Endothelial cell of umbilical vein (primary cell): ENCODE data around the gene NOS2. TPM values are rescaled to one million over a fixed set of nuclear protein-coding genes. Genes with fewer than 3 reads are reported as not detected.

Experiments
- BruUV-seq: library from RNA; stranded (reverse); fragments of 400-500 nt; replicated peaks from 2 replicates; lab custom pipeline; 2021; lab: Mats Ljungman, UMichigan
- CTCF ChIA-PET: fragments of 300-600, 350-600 bp; sonication (Branson Sonifier 250); formaldehyde crosslinking; loops from one replicate; lab custom pipeline; 2021; ENCODE audit warnings: antibody characterized with exemption, inconsistent platforms; lab: Charles Lee
- POLR2A ChIA-PET: fragments of 300-600, 350-600 bp; sonication (Branson Sonifier 250); formaldehyde crosslinking; loops from one replicate; lab custom pipeline; 2021; ENCODE audit warnings: antibody characterized with exemption, inconsistent platforms; lab: Charles Lee
- DNase-seq: peaks from one replicate; pipeline ENCODE4 v3.0.0-alpha.2; 2011; ENCODE audit warnings: low read depth, low spot score
- FAIRE-seq: peaks from 2 replicates; lab custom pipeline; 2011; peaks lifted over from hg19 to GRCh38; lab: Jason Lieb, UNC
- H2AFZ ChIP-seq: 2 replicates; pipeline ENCODE4 v1.6.0; 2012; ENCODE audit warnings: low read depth, low read length, control low read depth, inconsistent platforms
- H3K27ac ChIP-seq: 2 replicates; pipeline ENCODE4 v1.5.1; 2011; ENCODE audit warnings: low read depth, mild to moderate bottlenecking, control low read depth, low read length, moderate library complexity; ENCODE audit not compliant: insufficient read depth
- H3K27me3 ChIP-seq, 2 experiments: 2 replicates each; pipeline versions ENCODE4 v1.6.0 to v1.6.1; 2011; ENCODE audit warnings: low read length in 2 of 2, mixed read lengths in 1 of 2; ENCODE audit not compliant: control insufficient read depth in 2 of 2, insufficient read depth in 2 of 2
- H3K36me3 ChIP-seq, 2 experiments: 2 replicates in 1 of 2; 3 replicates in 1 of 2; pipeline ENCODE4 v1.5.1; 2011; ENCODE audit warnings: low read length in 2 of 2, mild to moderate bottlenecking in 1 of 2, moderate library complexity in 1 of 2; ENCODE audit not compliant: control insufficient read depth in 2 of 2, insufficient read depth in 2 of 2; ENCODE audit errors: extremely low read depth in 1 of 2
- H3K4me1 ChIP-seq: 3 replicates; pipeline ENCODE4 v1.5.1; 2011; ENCODE audit warnings: mild to moderate bottlenecking, low read length; ENCODE audit not compliant: control insufficient read depth, insufficient read depth; ENCODE audit errors: extremely low read depth
- H3K4me2 ChIP-seq: 2 replicates; pipeline ENCODE4 v1.6.1; 2011; ENCODE audit warnings: low read length, control low read depth, mixed read lengths; ENCODE audit not compliant: insufficient read depth
- H3K4me3 ChIP-seq, 3 experiments: fragments of 200-600 bp in 1 of 3; sonication (generic), shearing (Covaris generic) in 1 of 3; replicated peaks in 1 of 3; 2 replicates each; pipeline ENCODE4 v1.5.1; 2011 to 2016; ENCODE audit warnings: control low read depth in 3 of 3, low read length in 3 of 3, mild to moderate bottlenecking in 2 of 3, inconsistent platforms in 1 of 3, low read depth in 1 of 3, moderate library complexity in 1 of 3; ENCODE audit not compliant: insufficient read depth in 1 of 3
- H3K79me2 ChIP-seq: 2 replicates; pipeline ENCODE4 v1.6.0; 2012; ENCODE audit warnings: low read length, inconsistent platforms; ENCODE audit not compliant: control insufficient read depth, insufficient read depth
- H3K9ac ChIP-seq: replicated peaks from 2 replicates; pipeline ENCODE3; 2011; ENCODE audit warnings: low read length, control low read depth; ENCODE audit not compliant: insufficient read depth; ENCODE audit errors: extremely low read depth
- H3K9me1 ChIP-seq: replicated peaks from 3 replicates; pipeline ENCODE4 v1.6.0; 2011; ENCODE audit warnings: mild to moderate bottlenecking, low read length; ENCODE audit not compliant: control insufficient read depth, insufficient read depth; ENCODE audit errors: extremely low read depth
- H3K9me3 ChIP-seq: replicated peaks from 2 replicates; pipeline ENCODE4 v1.5.1; 2012; ENCODE audit warnings: low read length, inconsistent platforms; ENCODE audit not compliant: control insufficient read depth, insufficient read depth
- H4K20me1 ChIP-seq: replicated peaks from 2 replicates; pipeline ENCODE3; 2011; ENCODE audit warnings: mild to moderate bottlenecking, low read length; ENCODE audit not compliant: control insufficient read depth, insufficient read depth; ENCODE audit errors: extremely low read depth
- EZH2 ChIP-seq: IDR thresholded peaks from 2 replicates; pipeline ENCODE4 v1.6.1; 2012; ENCODE audit warnings: borderline replicate concordance, low read depth, mild to moderate bottlenecking, moderate library complexity, low read length, inconsistent platforms; ENCODE audit not compliant: severe bottlenecking
- FOS ChIP-seq: IDR thresholded peaks from 2 replicates; pipeline ENCODE4 v1.6.1; 2011; ENCODE audit warnings: mild to moderate bottlenecking, low read length, moderate library complexity, borderline replicate concordance; ENCODE audit not compliant: insufficient read depth
- GATA2 ChIP-seq: IDR thresholded peaks from 2 replicates; pipeline ENCODE4 v1.7.0; 2011; ENCODE audit warnings: low read depth, mild to moderate bottlenecking, moderate library complexity, mixed read lengths, low read length; ENCODE audit not compliant: insufficient read length, insufficient read depth
- JUN ChIP-seq: IDR thresholded peaks from 2 replicates; pipeline ENCODE4 v1.6.1; 2011; ENCODE audit warnings: borderline replicate concordance, low read depth; ENCODE audit not compliant: insufficient read length, insufficient read depth
- MYC ChIP-seq: IDR thresholded peaks from one replicate; pipeline ENCODE4 v1.6.1; 2011; ENCODE audit warnings: mild to moderate bottlenecking, low read depth, low read length
- POLR2A ChIP-seq: IDR thresholded peaks from 2 replicates; pipeline ENCODE4 v1.6.1; 2012; ENCODE audit warnings: low read depth, mild to moderate bottlenecking, control low read depth, low read length
- POLR2AphosphoS5 ChIP-seq: IDR thresholded peaks from 2 replicates; pipeline ENCODE4 v1.6.1; 2012; ENCODE audit warnings: low read depth, mild to moderate bottlenecking, control low read depth, low read length, moderate library complexity; ENCODE audit not compliant: insufficient read depth
- dilution Hi-C: fragments of 300-500 bp; cut with MboI; formaldehyde crosslinking; loops from one replicate; pipeline ENCODE4 v1.15.0; 2019; ENCODE audit warnings: low sequenced_read_pairs; ENCODE audit not compliant: extremely low pct_ligation_motif_present
- intact Hi-C: fragments of 100-400 bp; cut with micrococcal nuclease; formaldehyde crosslinking; loops from one replicate; pipeline ENCODE4 v1.10.0; 2022
- polyA plus RNA-seq, 4 experiments: library from polyadenylated mRNA; depleted of rRNA in 3 of 4; stranded (reverse) in 3 of 4; unstranded in 1 of 4; fragments of >200 nt; gene quantifications; 2 replicates each; pipeline versions ENCODE4 v1.2.1 to v1.2.3, GENCODE V29; 2011 to 2012; ENCODE audit warnings: missing spikeins in 1 of 4
- total RNA-seq: library from RNA; stranded (reverse); gene quantifications from 2 replicates; pipeline ENCODE4 v1.2.3, GENCODE V29; 2021
- TF ChIP-seq, protein P1 (sequence below), 2 donors: IDR thresholded peaks; 1 replicate in 1 of 2; 2 replicates in 1 of 2; pipeline ENCODE4 v1.5.1; 2011; ENCODE audit warnings: low read length in 2 of 2, mild to moderate bottlenecking in 2 of 2, moderate library complexity in 2 of 2, control low read depth in 1 of 2, inconsistent platforms in 1 of 2, low read depth in 1 of 2; ENCODE audit not compliant: insufficient read depth in 1 of 2; ENCODE audit errors: extremely low read depth in 1 of 2
- TF ChIP-seq, protein P2 (sequence below): IDR thresholded peaks from 2 replicates; pipeline ENCODE4 v1.6.1; 2011; ENCODE audit not compliant: insufficient read depth, insufficient read length

The NOS2 gene
- total and polyA plus RNA-seq, 2 donors (not counting 3 experiments of a cell fraction or from before 2014, with no cell fraction given) = 0.01 TPM; not detected in 1

DNA sequence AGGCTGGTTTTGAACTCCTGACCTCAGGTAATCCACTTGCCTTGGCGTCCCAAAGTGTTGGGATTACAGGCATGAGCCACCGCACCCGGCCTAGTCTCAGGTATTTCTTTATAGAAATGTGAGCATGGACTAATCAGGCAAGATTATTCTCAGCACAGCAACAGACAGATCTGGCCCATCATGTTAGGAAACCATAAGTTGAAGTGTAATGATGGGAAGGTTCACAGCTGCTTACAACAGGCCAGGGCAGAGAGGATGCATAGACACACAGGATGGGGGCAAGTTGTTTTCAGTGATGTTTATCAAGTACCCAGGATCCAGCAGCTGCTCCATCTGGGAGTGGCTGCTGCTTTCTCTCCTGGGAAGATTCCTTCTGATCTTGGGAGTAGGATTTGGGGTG, 16.6 kb upstream of the NOS2 start:
- Histone ChIP-seq H3K4me3 (no peak overlapping the region), H3K36me3 (no peaks in the 10 kb centered on the region), H3K4me2 (peak overlapping the region; percentile 9), H3K79me2 (no peaks in the 10 kb centered on the region), H2AFZ (peak overlapping the region; percentile 49), H3K27me3 (no peaks in the 10 kb centered on the region), H3K9me1 (no peaks in the 10 kb centered on the region), H3K4me1 (peaks cover 19% of the 10 kb centered on the region), H3K9ac (peak overlapping the region; percentile 4), H3K9me3 (no peaks in the 10 kb centered on the region), H4K20me1 (no peaks in the 10 kb centered on the region), H3K27ac (peak overlapping the region; percentile 70)
- dilution Hi-C loops = no loop called here
- CTCF ChIA-PET = interaction anchor here (4.8 kb wide), 1 partner anchor 9 kb away, joined by 45 read pairs; no protein-coding TSS in a partner anchor
- TF ChIP-seq, protein P1, sequence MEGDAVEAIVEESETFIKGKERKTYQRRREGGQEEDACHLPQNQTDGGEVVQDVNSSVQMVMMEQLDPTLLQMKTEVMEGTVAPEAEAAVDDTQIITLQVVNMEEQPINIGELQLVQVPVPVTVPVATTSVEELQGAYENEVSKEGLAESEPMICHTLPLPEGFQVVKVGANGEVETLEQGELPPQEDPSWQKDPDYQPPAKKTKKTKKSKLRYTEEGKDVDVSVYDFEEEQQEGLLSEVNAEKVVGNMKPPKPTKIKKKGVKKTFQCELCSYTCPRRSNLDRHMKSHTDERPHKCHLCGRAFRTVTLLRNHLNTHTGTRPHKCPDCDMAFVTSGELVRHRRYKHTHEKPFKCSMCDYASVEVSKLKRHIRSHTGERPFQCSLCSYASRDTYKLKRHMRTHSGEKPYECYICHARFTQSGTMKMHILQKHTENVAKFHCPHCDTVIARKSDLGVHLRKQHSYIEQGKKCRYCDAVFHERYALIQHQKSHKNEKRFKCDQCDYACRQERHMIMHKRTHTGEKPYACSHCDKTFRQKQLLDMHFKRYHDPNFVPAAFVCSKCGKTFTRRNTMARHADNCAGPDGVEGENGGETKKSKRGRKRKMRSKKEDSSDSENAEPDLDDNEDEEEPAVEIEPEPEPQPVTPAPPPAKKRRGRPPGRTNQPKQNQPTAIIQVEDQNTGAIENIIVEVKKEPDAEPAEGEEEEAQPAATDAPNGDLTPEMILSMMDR (IDR thresholded peaks at IDR 0.05; ENCODE audit: extremely low read depth in 1 of 2, insufficient read depth in 1 of 2, low read depth in 1 of 2, low read length in 2 of 2) = no peak
- TF ChIP-seq GATA2 = no peak
- no peak for TF ChIP-seq FOS
- TF ChIP-seq MYC = no peak
- no peak for TF ChIP-seq POLR2AphosphoS5
- no peak for TF ChIP-seq POLR2A
- no peak for TF ChIP-seq EZH2
- TF ChIP-seq, protein P2, sequence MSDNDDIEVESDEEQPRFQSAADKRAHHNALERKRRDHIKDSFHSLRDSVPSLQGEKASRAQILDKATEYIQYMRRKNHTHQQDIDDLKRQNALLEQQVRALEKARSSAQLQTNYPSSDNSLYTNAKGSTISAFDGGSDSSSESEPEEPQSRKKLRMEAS = no peak
- no peak for TF ChIP-seq JUN
- FAIRE-seq = peak; percentile 4
- POLR2A ChIA-PET = interaction anchor here (1.0 kb wide), 1 partner anchor 9 kb away, joined by 3 read pairs; no protein-coding TSS in a partner anchor
- BruUV-seq = no TSS peak
- intact Hi-C loops = no loop called here
- DNase-seq = peak; percentile 6
